GM12878 (cell line): ENCODE measurements around the gene LRRC56. TPM values are rescaled to one million over a fixed set of nuclear protein-coding genes. Genes with fewer than 3 reads are reported as not detected.

Source experiments
- ATAC-seq: fragments of 200-7000 bp; cut with Tn5 transposase; 3 replicates; pipeline ENCODE4 v1.9.1; 2020; ENCODE audit warnings: mild to moderate bottlenecking, moderate library complexity
- BruUV-seq: library from RNA; stranded (reverse); fragments of 400-500 nt; replicated peaks from 2 replicates; lab custom pipeline; 2021; lab: Mats Ljungman, UMichigan
- CTCF ChIA-PET: fragments of 300-600 bp; sonication (Branson Sonifier 250); formaldehyde crosslinking; extraction: SDS; loops from one replicate; lab custom pipeline; 2021; ENCODE audit warnings: inconsistent platforms; lab: Yijun Ruan, JAX
- POLR2A ChIA-PET: fragments of 350-600 bp; formaldehyde crosslinking; extraction: SDS; loops from one replicate; lab custom pipeline; 2021; ENCODE audit warnings: inconsistent platforms; lab: Charles Lee
- RAD21 ChIA-PET: fragments of 300-600 bp; sonication (Branson Sonifier 250); formaldehyde crosslinking; loops from one replicate; lab custom pipeline; 2023; ENCODE audit warnings: antibody characterized with exemption; ENCODE audit not compliant: unreplicated experiment; lab: Charles Lee
- SMC1A ChIA-PET: fragments of 300-600 bp; sonication (Branson Sonifier 250); formaldehyde crosslinking; loops from one replicate; lab custom pipeline; 2023; ENCODE audit not compliant: unreplicated experiment, uncharacterized antibody; lab: Charles Lee
- DNase-seq: peaks from one replicate; pipeline ENCODE4 v3.0.0-alpha.2; 2011; ENCODE audit warnings: low read depth, low spot score
- FAIRE-seq: peaks from 3 replicates; lab custom pipeline; 2011; peaks lifted over from hg19 to GRCh38; lab: Jason Lieb, UNC
- H2AFZ ChIP-seq: 2 replicates; pipeline ENCODE4 v1.6.0; 2011; ENCODE audit warnings: low read depth, low read length, control low read depth; ENCODE audit not compliant: control insufficient read depth
- H3K27ac ChIP-seq: 2 replicates; pipeline ENCODE4 v1.5.1; 2011; ENCODE audit warnings: control low read depth; ENCODE audit not compliant: control insufficient read depth, insufficient read depth
- H3K27me3 ChIP-seq, 2 experiments: replicated peaks in 1 of 2; 2 replicates each; pipeline versions ENCODE4 v1.6.0 to v1.6.1; 2011; ENCODE audit warnings: low read length in 1 of 2; ENCODE audit not compliant: control insufficient read depth in 2 of 2, insufficient read depth in 2 of 2
- H3K36me3 ChIP-seq, 2 experiments: 2 replicates each; pipeline ENCODE4 v1.5.1; 2011; ENCODE audit warnings: low read length in 1 of 2; ENCODE audit not compliant: control insufficient read depth in 2 of 2, insufficient read depth in 2 of 2
- H3K4me1 ChIP-seq: 2 replicates; pipeline ENCODE4 v1.6.1; 2011; ENCODE audit warnings: mild to moderate bottlenecking, low read length, moderate library complexity, mixed read lengths; ENCODE audit not compliant: control insufficient read depth, insufficient read depth
- H3K4me2 ChIP-seq: 2 replicates; pipeline ENCODE4 v1.6.0; 2011; ENCODE audit warnings: control low read depth; ENCODE audit not compliant: control insufficient read depth, insufficient read depth
- H3K4me3 ChIP-seq: fragments of 200-600 bp; sonication (generic); 2 replicates; pipeline ENCODE4 v1.5.1; 2016
- H3K79me2 ChIP-seq: 2 replicates; pipeline ENCODE4 v1.6.0; 2011; ENCODE audit warnings: low read length; ENCODE audit not compliant: control insufficient read depth, insufficient read depth
- H3K9ac ChIP-seq: 2 replicates; pipeline ENCODE4 v1.8.0; 2011; ENCODE audit warnings: low read length, control low read depth, mixed read lengths; ENCODE audit not compliant: control insufficient read depth, insufficient read depth
- H3K9me3 ChIP-seq: replicated peaks from 3 replicates; pipeline ENCODE4 v1.5.1; 2011; ENCODE audit warnings: mild to moderate bottlenecking, low read length; ENCODE audit not compliant: control insufficient read depth, insufficient read depth
- H4K20me1 ChIP-seq: 2 replicates; pipeline ENCODE4 v1.6.0; 2011; ENCODE audit not compliant: control insufficient read depth, insufficient read depth
- ESRRA ChIP-seq: IDR thresholded peaks from 2 replicates; pipeline ENCODE4 v1.6.1; 2012; ENCODE audit warnings: mild to moderate bottlenecking, low read length, improper control_type of control experiment
- HCFC1 ChIP-seq: fragments of 150-350 bp; IDR thresholded peaks from 2 replicates; pipeline ENCODE4 v1.6.1; 2014; ENCODE audit warnings: low read length
- IKZF1 ChIP-seq: fragments of 450-650 bp; conservative IDR thresholded peaks from 2 replicates; pipeline ENCODE4 v1.6.1; 2017; ENCODE audit warnings: antibody characterized with exemption, mild to moderate bottlenecking
- IKZF2 ChIP-seq, 2 experiments: fragments of 450-650 bp; IDR thresholded peaks; 2 replicates each; pipeline ENCODE4 v1.6.1; 2017; ENCODE audit warnings: mild to moderate bottlenecking in 2 of 2, moderate library complexity in 2 of 2
- NR2F1 ChIP-seq: fragments of 450-650 bp; conservative IDR thresholded peaks from 2 replicates; pipeline ENCODE4 v1.6.1; 2017; ENCODE audit warnings: mild to moderate bottlenecking
- POU2F2 ChIP-seq: IDR thresholded peaks from 3 replicates; pipeline ENCODE4 v1.6.1; 2011; ENCODE audit warnings: low read depth, mild to moderate bottlenecking, low read length, borderline replicate concordance
- SP1 ChIP-seq: IDR thresholded peaks from one replicate; pipeline ENCODE4 v1.6.1; 2011; ENCODE audit warnings: low read depth, low read length
- STAT3 ChIP-seq: IDR thresholded peaks from 2 replicates; pipeline ENCODE4 v1.6.1; 2011; ENCODE audit warnings: low read depth, low read length, improper control_type of control experiment
- TBL1XR1 ChIP-seq: IDR thresholded peaks from 2 replicates; pipeline ENCODE4 v1.6.1; 2012; ENCODE audit warnings: low read depth, low read length, improper control_type of control experiment
- USF1 ChIP-seq: IDR thresholded peaks from 2 replicates; pipeline ENCODE4 v1.6.1; 2011; ENCODE audit warnings: borderline replicate concordance, low read depth, mild to moderate bottlenecking, moderate library complexity, mixed read lengths, low read length; ENCODE audit not compliant: insufficient read depth; ENCODE audit errors: extremely low read length
- ZNF384 ChIP-seq: IDR thresholded peaks from 2 replicates; pipeline ENCODE4 v1.6.1; 2012; ENCODE audit warnings: low read depth, mild to moderate bottlenecking, low read length, improper control_type of control experiment, borderline replicate concordance
- WGBS: methylation state at CpG from one replicate; pipeline ENCODE4 v1.1.6; 2016; ENCODE audit warnings: low lambda C conversion rate; ENCODE audit not compliant: insufficient replicate concordance, insufficient coverage; ENCODE audit errors: missing lambda C conversion rate; 5-methylcytosine and 5-hydroxymethylcytosine counted together
- in situ Hi-C: fragments of 300-500 bp; cut with MboI; formaldehyde crosslinking; loops from 9 replicates; pipeline ENCODE4 v1.14.3; 2018; ENCODE audit warnings: mixed read lengths
- intact Hi-C: fragments of 100-400 bp; cut with micrococcal nuclease; formaldehyde crosslinking; loops from one replicate; pipeline ENCODE4 v1.14.2; 2022; ENCODE audit not compliant: unreplicated experiment
- polyA plus RNA-seq, 11 experiments: library from polyadenylated mRNA; depleted of rRNA in 4 of 11; unstranded in 6 of 11; stranded (reverse) in 5 of 11; fragments of >200 nt; fragmentation: Nextera tagmentation in 4 of 11; fragmentation: Illumina TruSeq in 1 of 11; extraction: Ambion mirVana in 4 of 11; extraction: Trizol in 1 of 11; gene quantifications; 1 replicate in 1 of 11; 2 replicates in 10 of 11; pipeline versions ENCODE4 v1.2.1 to v1.2.3, GENCODE V29; 2011 to 2016; ENCODE audit warnings: inconsistent platforms in 2 of 11, missing spikeins in 2 of 11, low read depth in 1 of 11
- total RNA-seq, 4 experiments: library from RNA; depleted of rRNA in 3 of 4; stranded (reverse); fragments of >200 nt in 3 of 4; fragmentation: Illumina TruSeq in 1 of 4; extraction: Trizol in 1 of 4; gene quantifications; 2 replicates each; pipeline versions ENCODE4 v1.2.1 to v1.2.3, GENCODE V29; 2013 to 2021
- TF ChIP-seq, protein P1 (sequence below): fragments of 450-650 bp; IDR thresholded peaks from 2 replicates; pipeline ENCODE4 v1.6.1; 2016; ENCODE audit warnings: mild to moderate bottlenecking

Gene LRRC56
- total and polyA plus RNA-seq, 10 of the 15 experiments (the other 5 are each of a cell fraction or from before 2014, with no cell fraction given), result 0.02 to 1.9 (median 0.75) TPM; not detected in 1

DNA sequence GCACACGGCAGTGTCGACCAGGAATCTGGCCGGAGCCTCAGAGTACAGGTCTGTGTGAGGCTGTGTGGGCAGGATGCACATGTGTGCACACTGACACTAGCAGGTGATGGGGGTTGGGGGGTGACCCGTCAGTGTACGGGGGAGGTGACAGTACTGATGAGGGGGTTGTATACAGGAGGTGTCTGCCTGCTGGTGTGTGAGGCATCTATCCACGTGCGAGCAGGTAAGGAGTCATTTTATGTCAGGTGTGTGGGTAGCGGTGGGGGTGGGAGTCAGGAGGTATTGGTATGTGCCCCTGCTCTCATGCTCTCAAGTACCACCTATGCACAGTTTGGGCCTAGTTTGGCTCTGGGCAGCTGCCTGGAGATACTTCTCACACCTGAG is 34.5 kb downstream of the LRRC56 start:
- POLR2A ChIA-PET, result no interaction called here
- no peak overlapping the region for H3K27ac ChIP-seq
- in situ Hi-C loops (no loop called here), intact Hi-C loops (no loop called here)
- TF ChIP-seq USF1 (peak; percentile 9), HCFC1 (no peak)
- TF ChIP-seq, protein P1, sequence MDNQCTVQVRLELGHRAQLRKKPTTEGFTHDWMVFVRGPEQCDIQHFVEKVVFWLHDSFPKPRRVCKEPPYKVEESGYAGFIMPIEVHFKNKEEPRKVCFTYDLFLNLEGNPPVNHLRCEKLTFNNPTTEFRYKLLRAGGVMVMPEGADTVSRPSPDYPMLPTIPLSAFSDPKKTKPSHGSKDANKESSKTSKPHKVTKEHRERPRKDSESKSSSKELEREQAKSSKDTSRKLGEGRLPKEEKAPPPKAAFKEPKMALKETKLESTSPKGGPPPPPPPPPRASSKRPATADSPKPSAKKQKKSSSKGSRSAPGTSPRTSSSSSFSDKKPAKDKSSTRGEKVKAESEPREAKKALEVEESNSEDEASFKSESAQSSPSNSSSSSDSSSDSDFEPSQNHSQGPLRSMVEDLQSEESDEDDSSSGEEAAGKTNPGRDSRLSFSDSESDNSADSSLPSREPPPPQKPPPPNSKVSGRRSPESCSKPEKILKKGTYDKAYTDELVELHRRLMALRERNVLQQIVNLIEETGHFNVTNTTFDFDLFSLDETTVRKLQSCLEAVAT, result no peak
- H2AFZ ChIP-seq, result no peak overlapping the region
- SMC1A ChIA-PET, result no interaction called here
- WGBS, result 63% methylated on average over 8 of the region's 8 CpGs
- no peak for ATAC-seq
- H3K4me3 ChIP-seq, result no peak overlapping the region
- no peaks in the 10 kb centered on the region for H3K9me3 ChIP-seq
- no peak for DNase-seq
- H3K4me2 ChIP-seq, result no peak overlapping the region
- CTCF ChIA-PET, result no interaction called here
- peaks cover 0 to 3% of the 10 kb centered on the region in 2 experiments; a peak in 2 of 4 replicates for H3K27me3 ChIP-seq
- peaks cover 0 to 4% of the 10 kb centered on the region in 2 experiments; a peak in 2 of 4 replicates for H3K36me3 ChIP-seq
- RAD21 ChIA-PET, result no interaction called here
- BruUV-seq, result no TSS peak
- peaks cover 18% of the 10 kb centered on the region for H3K4me1 ChIP-seq
- H4K20me1 ChIP-seq, result no peaks in the 10 kb centered on the region
- FAIRE-seq, result no peak
- H3K9ac ChIP-seq, result no peak overlapping the region
- H3K79me2 ChIP-seq, result peaks cover 23% of the 10 kb centered on the region

GRCh38 chr11:573146-573759 is 35.9 kb downstream of the LRRC56 start:
- in situ Hi-C loops, result no loop called here
- H3K27ac ChIP-seq, result no peak overlapping the region
- H3K4me1 ChIP-seq, result peaks cover 21% of the 10 kb centered on the region
- CTCF ChIA-PET, result no interaction called here
- peaks cover 0 to 3% of the 10 kb centered on the region in 2 experiments; a peak in 2 of 4 replicates for H3K27me3 ChIP-seq
- TF ChIP-seq IKZF2 (IDR thresholded peaks at IDR 0.05) (no peak), POU2F2 (no peak), TBL1XR1 (no peak), ZNF384 (no peak), SP1 (no peak), ESRRA (no peak), STAT3 (no peak), NR2F1 (no peak), IKZF1 (no peak)
- POLR2A ChIA-PET, result no interaction called here
- RAD21 ChIA-PET, result no interaction called here
- H3K9me3 ChIP-seq, result no peaks in the 10 kb centered on the region
- no TSS peak for BruUV-seq
- DNase-seq (no peak), FAIRE-seq (no peak), ATAC-seq (no peak)
- intact Hi-C loops, result no loop called here
- SMC1A ChIA-PET, result no interaction called here
- H4K20me1 ChIP-seq, result peaks cover 12% of the 10 kb centered on the region
- H2AFZ ChIP-seq, result no peak overlapping the region
- H3K79me2 ChIP-seq, result peaks cover 23% of the 10 kb centered on the region
- no peak overlapping the region for H3K4me3 ChIP-seq
- WGBS, result 47% methylated on average over 16 of the region's 16 CpGs
- H3K4me2 ChIP-seq, result no peak overlapping the region
- no peaks in the 10 kb centered on the region; a peak in 2 of 4 replicates for H3K36me3 ChIP-seq
- H3K9ac ChIP-seq, result no peak overlapping the region
